Posterior cingulate gyrus (tissue), 11 donors: ENCODE results near the gene ATOH1.
A peak's percentile ranks its signal among the peaks of the same experiment; 100 is the strongest.

Experiments used
- DNase-seq, 10 donors: peaks; one replicate each; pipeline versions ENCODE4 v3.0.0 to v3.0.0-alpha.2; 2020 to 2021; ENCODE audit warnings: mixed read lengths in 3 of 10
- intact Hi-C: fragments of 100-400 bp; cut with DNase I; formaldehyde crosslinking; loops from one replicate; pipeline ENCODE4 v1.15.1; 2023

The ATOH1 gene

GRCh38 chr4:93831716-93832496, 3.4 kb downstream of the ATOH1 start:
- DNase-seq, result no peak
- intact Hi-C loops, result no loop called here

GRCh38 chr4:93834249-93835066, 5.9 kb downstream of the ATOH1 start:
- peak in 1 of 10 donors; percentile 63 for DNase-seq
- intact Hi-C loops, result no loop called here

GRCh38 chr4:93835929-93836328, 7.4 kb downstream of the ATOH1 start:
- no peak for DNase-seq
- intact Hi-C loops, result no loop called here

- intact Hi-C loops, result no loop called here
Measured at GRCh38 chr4:93839704-93840103, 11.2 kb downstream of the ATOH1 start.

GRCh38 chr4:93841803-93842345, 13.3 kb downstream of the ATOH1 start:
- no peak for DNase-seq
- intact Hi-C loops, result no loop called here

More at GRCh38 chr4:93839704-93840103, 11.2 kb downstream of the ATOH1 start:
- no peak for DNase-seq

GRCh38 chr4:93842601-93843252, 14.2 kb downstream of the ATOH1 start:
- intact Hi-C loops, result no loop called here
- DNase-seq, result no peak

GRCh38 chr4:93843772-93844171, 15.2 kb downstream of the ATOH1 start:
- intact Hi-C loops, result no loop called here
- no peak for DNase-seq

- intact Hi-C loops, result no loop called here
- no peak for DNase-seq
Measured at GRCh38 chr4:93852680-93853079, 24.1 kb downstream of the ATOH1 start.

GRCh38 chr4:93855926-93856325, 27.4 kb downstream of the ATOH1 start:
- no peak for DNase-seq
- intact Hi-C loops, result no loop called here

GRCh38 chr4:93865650-93866049, 37.1 kb downstream of the ATOH1 start:
- intact Hi-C loops, result no loop called here
- DNase-seq, result no peak

GRCh38 chr4:93867416-93868001, 39.0 kb downstream of the ATOH1 start:
- intact Hi-C loops, result no loop called here
- no peak for DNase-seq

GRCh38 chr4:93870876-93871458, 42.4 kb downstream of the ATOH1 start:
- intact Hi-C loops, result no loop called here
- no peak for DNase-seq

GRCh38 chr4:93876754-93877153, 48.2 kb downstream of the ATOH1 start:
- no peak for DNase-seq
- intact Hi-C loops, result no loop called here

- intact Hi-C loops, result no loop called here
- DNase-seq, result no peak
Measured at GRCh38 chr4:93878566-93878965, 50.0 kb downstream of the ATOH1 start.

- no peak for DNase-seq
- intact Hi-C loops, result no loop called here
Measured at GRCh38 chr4:93879919-93880318, 51.4 kb downstream of the ATOH1 start.
